ENCODE measurements around the gene ASTL. TPM values are rescaled to one million over a fixed set of nuclear protein-coding genes. Genes with fewer than 3 reads are reported as not detected.

The ASTL gene
- total RNA-seq (2014; rRNA removed): not detected in 2 replicates
- Bru-seq, nascent RNA: percentile 6 among the genes with signal in this experiment
- BruChase-seq, experiment 1, labeled RNA remaining after a 6-hour chase: percentile 12 among the genes with signal in this experiment
- percentile 18 among the genes with signal in this experiment for BruChase-seq, experiment 2, labeled RNA remaining after a 2-hour chase
- long read RNA-seq: 0 reads

- ATAC-seq (peak; percentile 86), DNase-seq (peak; percentile 64)
- Histone ChIP-seq H3K4me2 (ENCODE audit: low read length) (peak within 1 kb of the TSS; percentile 69), H3K27ac (ENCODE audit: low read length) (no peak within 1 kb of the TSS), H3K9me3 (ENCODE audit: low read length) (no peaks in the 10 kb centered on the region), H4K20me1 (ENCODE audit: low read length) (no peaks in the 10 kb centered on the region), H3K27me3 (ENCODE audit: low read length) (no peaks in the 10 kb centered on the region), H3F3A (ENCODE audit: low read length, unreplicated experiment) (no peaks in the 10 kb centered on the region), H3K9me2 (replicated peaks; ENCODE audit: low read length) (no peaks in the 10 kb centered on the region), H3K4me3 (ENCODE audit: low read length) (no peak within 1 kb of the TSS; the same call in 1 of the 2 replicates), H2AFZ (ENCODE audit: low read length) (peak within 1 kb of the TSS; percentile 46; the same call in 1 of the 2 replicates), H3K4me1 (ENCODE audit: insufficient read depth, low read length) (peaks cover 5% of the 10 kb centered on the region; the same call in 1 of the 2 replicates), H3K9ac (ENCODE audit: low read length) (no peak within 1 kb of the TSS), H3K79me2 (ENCODE audit: low read length) (no peaks in the 10 kb centered on the region), H3K36me3 (ENCODE audit: low read depth, low read length) (no peaks in the 10 kb centered on the region)
- ChIA-PET CTCF (interaction anchor here (0.6 to 3.4 kb wide), 2 partner anchors 36 to 70 kb away, joined by 3 to 34 read pairs; partner anchors contain the start of gene STARD7), POLR2A (ENCODE audit: unreplicated experiment) (no interaction called here)
- intact Hi-C loops (cut with micrococcal nuclease): loop anchor here (1.0 to 2.0 kb wide), 3 partner anchors 36 to 371 kb away; partner anchors contain the start of gene TMEM127
- TF ChIP-seq EZH2 (IDR thresholded peaks at IDR 0.05; ENCODE audit: low read length, unreplicated experiment) (no peak), CTCF (conservative IDR thresholded peaks at IDR 0.05; ENCODE audit: low read depth, low read length) (peak; percentile 70), EZH2phosphoT487 (IDR thresholded peaks at IDR 0.05; ENCODE audit: borderline replicate concordance, low read length) (no peak)
- BruUV-seq (replicated peaks): no TSS peak
Measured at GRCh38 chr2:96138179-96139145, at the start of gene ASTL. ASTL (minus strand) TSS chr2:96138502; CDS start chr2:96138436, 66 bp downstream.

GRCh38 chr2:96186562-96186961, 48.3 kb upstream of the ASTL start:
- Histone ChIP-seq H2AFZ (ENCODE audit: low read length) (no peak overlapping the region), H3F3A (ENCODE audit: low read length, unreplicated experiment) (peaks cover 3% of the 10 kb centered on the region), H3K79me2 (ENCODE audit: low read length) (0 out of 2 replicates have a peak, but pooled peaks cover 3% of the 10 kb centered on the region), H3K36me3 (ENCODE audit: low read depth, low read length) (peaks cover 48% of the 10 kb centered on the region), H3K4me2 (ENCODE audit: low read length) (no peak overlapping the region), H3K4me3 (ENCODE audit: low read length) (no peak overlapping the region), H4K20me1 (ENCODE audit: low read length) (0 out of 2 replicates have a peak, but pooled peaks cover 3% of the 10 kb centered on the region), H3K27me3 (ENCODE audit: low read length) (no peaks in the 10 kb centered on the region), H3K4me1 (ENCODE audit: insufficient read depth, low read length) (no peaks in the 10 kb centered on the region), H3K27ac (ENCODE audit: low read length) (no peak overlapping the region), H3K9me3 (ENCODE audit: low read length) (no peaks in the 10 kb centered on the region), H3K9me2 (replicated peaks; ENCODE audit: low read length) (no peaks in the 10 kb centered on the region), H3K9ac (ENCODE audit: low read length) (no peak overlapping the region)
- no TSS peak for BruUV-seq (replicated peaks)
- intact Hi-C loops (cut with micrococcal nuclease): no loop called here
- TF ChIP-seq EZH2 (IDR thresholded peaks at IDR 0.05; ENCODE audit: low read length, unreplicated experiment) (no peak), CTCF (conservative IDR thresholded peaks at IDR 0.05; ENCODE audit: low read depth, low read length) (no peak)
- DNase-seq (no peak), ATAC-seq (no peak)
- ChIA-PET POLR2A (ENCODE audit: unreplicated experiment) (no interaction called here), CTCF (no interaction called here)

Data from PC-3 (cell line).